ENCODE results near the gene AKAP6. TPM values are rescaled to one million over a fixed set of nuclear protein-coding genes. Genes with fewer than 3 reads are reported as not detected.

Gene AKAP6, protein sequence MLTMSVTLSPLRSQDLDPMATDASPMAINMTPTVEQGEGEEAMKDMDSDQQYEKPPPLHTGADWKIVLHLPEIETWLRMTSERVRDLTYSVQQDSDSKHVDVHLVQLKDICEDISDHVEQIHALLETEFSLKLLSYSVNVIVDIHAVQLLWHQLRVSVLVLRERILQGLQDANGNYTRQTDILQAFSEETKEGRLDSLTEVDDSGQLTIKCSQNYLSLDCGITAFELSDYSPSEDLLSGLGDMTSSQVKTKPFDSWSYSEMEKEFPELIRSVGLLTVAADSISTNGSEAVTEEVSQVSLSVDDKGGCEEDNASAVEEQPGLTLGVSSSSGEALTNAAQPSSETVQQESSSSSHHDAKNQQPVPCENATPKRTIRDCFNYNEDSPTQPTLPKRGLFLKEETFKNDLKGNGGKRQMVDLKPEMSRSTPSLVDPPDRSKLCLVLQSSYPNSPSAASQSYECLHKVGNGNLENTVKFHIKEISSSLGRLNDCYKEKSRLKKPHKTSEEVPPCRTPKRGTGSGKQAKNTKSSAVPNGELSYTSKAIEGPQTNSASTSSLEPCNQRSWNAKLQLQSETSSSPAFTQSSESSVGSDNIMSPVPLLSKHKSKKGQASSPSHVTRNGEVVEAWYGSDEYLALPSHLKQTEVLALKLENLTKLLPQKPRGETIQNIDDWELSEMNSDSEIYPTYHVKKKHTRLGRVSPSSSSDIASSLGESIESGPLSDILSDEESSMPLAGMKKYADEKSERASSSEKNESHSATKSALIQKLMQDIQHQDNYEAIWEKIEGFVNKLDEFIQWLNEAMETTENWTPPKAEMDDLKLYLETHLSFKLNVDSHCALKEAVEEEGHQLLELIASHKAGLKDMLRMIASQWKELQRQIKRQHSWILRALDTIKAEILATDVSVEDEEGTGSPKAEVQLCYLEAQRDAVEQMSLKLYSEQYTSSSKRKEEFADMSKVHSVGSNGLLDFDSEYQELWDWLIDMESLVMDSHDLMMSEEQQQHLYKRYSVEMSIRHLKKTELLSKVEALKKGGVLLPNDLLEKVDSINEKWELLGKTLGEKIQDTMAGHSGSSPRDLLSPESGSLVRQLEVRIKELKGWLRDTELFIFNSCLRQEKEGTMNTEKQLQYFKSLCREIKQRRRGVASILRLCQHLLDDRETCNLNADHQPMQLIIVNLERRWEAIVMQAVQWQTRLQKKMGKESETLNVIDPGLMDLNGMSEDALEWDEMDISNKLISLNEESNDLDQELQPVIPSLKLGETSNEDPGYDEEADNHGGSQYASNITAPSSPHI (N-terminal part only)
- 10 to 100 TPM in 4 of 9 donors, 1 to 10 TPM in 5; 7.2 to 24.7 (median 8.2) TPM for total RNA-seq
- polyA plus RNA-seq = 1 to 10 TPM in 2 of 3 donors, under 1 TPM in 1; 0.71 to 7.5 (median 1.6) TPM
- long read RNA-seq, donor 1 = 0 reads
- long read RNA-seq, donor 2 = 0 reads
- long read RNA-seq, donor 3 = 0 reads
- long read RNA-seq, donor 4 = 0 reads
- long read RNA-seq, donor 5, partial matches to known transcripts = 1 of 5 reads
- long read RNA-seq, donor 5, other reads (novel, unspliced or antisense) = 4 of 5 reads
- long read RNA-seq, donor 6, partial matches to known transcripts = 2 of 3 reads
- long read RNA-seq, donor 6, other reads (novel, unspliced or antisense) = 0 of 3 reads
- long read RNA-seq, donor 7 = 0 reads
- long read RNA-seq, donor 8 = 0 reads
- long read RNA-seq, donor 9 = 0 reads
- long read RNA-seq, donor 10 = 0 reads

DNA sequence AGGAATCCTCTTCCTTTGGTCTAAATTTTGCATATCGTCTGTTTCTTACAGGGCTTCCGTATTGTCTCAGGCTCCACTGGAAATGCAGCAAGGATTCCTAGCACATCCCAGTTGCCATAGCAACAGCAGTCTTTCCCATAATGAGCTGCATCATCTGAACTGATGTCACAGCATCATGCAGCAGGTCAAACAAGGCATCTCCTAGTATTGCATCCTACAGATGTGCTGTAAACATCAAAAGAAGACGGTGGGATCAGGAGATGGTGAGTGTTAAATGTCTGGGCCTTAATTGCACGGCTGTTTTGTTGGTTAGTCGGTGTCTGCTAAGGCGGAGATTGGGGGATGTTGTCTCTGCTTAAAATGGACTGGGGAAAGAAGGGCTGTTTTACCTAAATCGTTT is at the start of gene AKAP6:
Gene AKAP6 (plus strand): TSS at position 153 of the 400 bp plus-strand sequence. CDS start 104,196 bp downstream, outside the sequence.
- Histone ChIP-seq H3K27ac (peak within 1 kb of the TSS in 1 of 5 donors; percentile 57), H3K36me3 (replicated peaks in 1 of 2) (no peaks in the 10 kb centered on the region)
- 71 to 77% (median 76%) methylated on average over 7 of the region's 7 CpGs for WGBS, 4 donors

DNA sequence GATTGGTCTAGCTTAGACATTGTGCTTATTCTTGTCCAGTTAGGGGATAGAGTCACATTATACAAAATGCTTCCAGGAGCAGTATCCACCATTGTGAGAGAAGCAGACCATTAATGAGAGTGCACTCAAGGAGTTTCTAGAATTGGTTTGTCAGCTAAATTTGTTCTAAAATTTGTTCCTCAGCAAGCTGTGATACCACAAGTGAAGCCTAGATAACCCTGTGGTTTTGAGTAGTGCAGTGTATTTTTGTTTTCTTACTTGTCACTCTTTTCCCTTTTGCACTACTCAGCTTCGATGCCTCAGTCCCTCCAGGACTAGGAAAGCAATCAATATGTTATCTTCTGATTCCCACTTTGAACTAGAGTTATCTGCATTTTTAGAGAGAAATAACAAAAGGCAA is 42.5 kb upstream of the AKAP6 start:
- Histone ChIP-seq H3K27ac (no peak overlapping the region), H3K9me3 (replicated peaks in 1 of 3) (no peaks in the 10 kb centered on the region), H3K4me1 (replicated peaks in 1 of 2) (no peaks in the 10 kb centered on the region), H3K4me3 (no peak overlapping the region), H3K36me3 (replicated peaks in 1 of 2) (no peaks in the 10 kb centered on the region), H3K27me3 (no peaks in the 10 kb centered on the region)
- WGBS, 4 donors = 76 to 90% (median 82%) methylated on average over 1 of the region's 1 CpG
- TF ChIP-seq POLR2A (IDR thresholded peaks at IDR 0.05) = no peak
- TF ChIP-seq, protein P1, sequence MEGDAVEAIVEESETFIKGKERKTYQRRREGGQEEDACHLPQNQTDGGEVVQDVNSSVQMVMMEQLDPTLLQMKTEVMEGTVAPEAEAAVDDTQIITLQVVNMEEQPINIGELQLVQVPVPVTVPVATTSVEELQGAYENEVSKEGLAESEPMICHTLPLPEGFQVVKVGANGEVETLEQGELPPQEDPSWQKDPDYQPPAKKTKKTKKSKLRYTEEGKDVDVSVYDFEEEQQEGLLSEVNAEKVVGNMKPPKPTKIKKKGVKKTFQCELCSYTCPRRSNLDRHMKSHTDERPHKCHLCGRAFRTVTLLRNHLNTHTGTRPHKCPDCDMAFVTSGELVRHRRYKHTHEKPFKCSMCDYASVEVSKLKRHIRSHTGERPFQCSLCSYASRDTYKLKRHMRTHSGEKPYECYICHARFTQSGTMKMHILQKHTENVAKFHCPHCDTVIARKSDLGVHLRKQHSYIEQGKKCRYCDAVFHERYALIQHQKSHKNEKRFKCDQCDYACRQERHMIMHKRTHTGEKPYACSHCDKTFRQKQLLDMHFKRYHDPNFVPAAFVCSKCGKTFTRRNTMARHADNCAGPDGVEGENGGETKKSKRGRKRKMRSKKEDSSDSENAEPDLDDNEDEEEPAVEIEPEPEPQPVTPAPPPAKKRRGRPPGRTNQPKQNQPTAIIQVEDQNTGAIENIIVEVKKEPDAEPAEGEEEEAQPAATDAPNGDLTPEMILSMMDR (IDR thresholded peaks at IDR 0.05) = no peak
- DNase-seq = no peak
- intact Hi-C loops (cut with DNase I) = no loop called here

More for the DNA sequence above, at the start of gene AKAP6:
- no peak within 1 kb of the TSS for H3K4me3 ChIP-seq
- TF ChIP-seq, protein P1 (IDR thresholded peaks at IDR 0.05) = no peak
- TF ChIP-seq POLR2A (IDR thresholded peaks at IDR 0.05) = no peak
- H3K9me3 ChIP-seq (replicated peaks in 1 of 3) = no peaks in the 10 kb centered on the region
- intact Hi-C loops (cut with DNase I) = no loop called here
- DNase-seq = peak in 1 of 7 donors; percentile 76
- H3K27me3 ChIP-seq = no peaks in the 10 kb centered on the region
- no peaks in the 10 kb centered on the region for H3K4me1 ChIP-seq (replicated peaks in 1 of 2)

DNA sequence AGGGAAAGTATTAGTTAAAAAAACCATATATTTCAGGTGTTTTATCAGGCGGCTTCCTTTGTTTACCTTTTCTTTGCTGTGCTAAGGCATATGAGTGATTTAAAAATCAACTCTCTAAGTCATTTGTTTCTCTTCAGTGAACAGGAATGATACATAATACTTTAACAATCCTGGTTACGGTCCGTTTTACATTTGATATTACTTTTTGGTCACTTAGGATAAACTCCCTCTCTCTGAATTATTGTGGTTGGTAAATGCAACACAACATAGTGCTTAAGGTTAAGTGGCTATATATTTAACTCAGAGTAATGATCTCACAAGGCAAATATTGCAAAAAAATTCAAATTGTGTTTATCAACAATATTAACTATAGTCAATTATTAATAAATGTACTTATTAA is 32.7 kb upstream of the AKAP6 start:
- Histone ChIP-seq H3K4me3 (no peak overlapping the region), H3K9me3 (replicated peaks in 1 of 3) (no peaks in the 10 kb centered on the region), H3K27ac (no peak overlapping the region), H3K36me3 (replicated peaks in 1 of 2) (no peaks in the 10 kb centered on the region), H3K27me3 (no peaks in the 10 kb centered on the region), H3K4me1 (replicated peaks in 1 of 2) (no peaks in the 10 kb centered on the region)
- 93 to 98% (median 95%) methylated on average over 3 of the region's 3 CpGs for WGBS, 4 donors
- DNase-seq = no peak
- intact Hi-C loops (cut with DNase I) = no loop called here
- TF ChIP-seq POLR2A (IDR thresholded peaks at IDR 0.05) = no peak
- TF ChIP-seq, protein P1 (IDR thresholded peaks at IDR 0.05) = no peak

All from adrenal gland (tissue), 19 donors.